NK-92 (cell line): ENCODE data around the gene ZSCAN22.
A peak's percentile ranks its signal among the peaks of the same experiment; 100 is the strongest.
"Not testable (repeated sequence)": the region's sequence is repeated elsewhere in the genome, so short reads cannot be mapped to it uniquely, and the experiment has no call there.

Source experiments
- DNase-seq: peaks from one replicate; lab custom pipeline; 2025; ENCODE audit not compliant: unreplicated experiment; lab: John Stamatoyannopoulos, UW

ZSCAN22 gene

GRCh38 chr19:58368561-58369360 lies 42.0 kb downstream of the ZSCAN22 start:
- DNase-seq: no peak

- no peak for DNase-seq
Measured at GRCh38 chr19:58372311-58373133, 45.7 kb downstream of the ZSCAN22 start.

- no peak for DNase-seq
Measured at GRCh38 chr19:58374200-58374599, 47.4 kb downstream of the ZSCAN22 start.

- not testable (repeated sequence) for DNase-seq
Measured at GRCh38 chr19:58376724-58377123, 49.9 kb downstream of the ZSCAN22 start.

GRCh38 chr19:58379246-58379645 lies 52.5 kb downstream of the ZSCAN22 start:
- DNase-seq: no peak

- DNase-seq: no peak
Measured at GRCh38 chr19:58380037-58380661, 53.4 kb downstream of the ZSCAN22 start.

GRCh38 chr19:58380662-58381459 lies 54.1 kb downstream of the ZSCAN22 start, which contains the start of gene ZNF837:
ZNF837 (minus strand) TSS chr19:58381030; CDS start chr19:58369332, 11,698 bp downstream.
- peak; percentile 89 for DNase-seq

GRCh38 chr19:58381460-58382212 lies 54.8 kb downstream of the ZSCAN22 start:
- no peak for DNase-seq

GRCh38 chr19:58382997-58383603 lies 56.3 kb downstream of the ZSCAN22 start:
- DNase-seq: no peak

- DNase-seq: no peak
Measured at GRCh38 chr19:58385313-58385890, 58.6 kb downstream of the ZSCAN22 start.

GRCh38 chr19:58385891-58386575 lies 59.2 kb downstream of the ZSCAN22 start:
- DNase-seq: no peak

- DNase-seq: peak; percentile 77
Measured at GRCh38 chr19:58386576-58387337, 60.0 kb downstream of the ZSCAN22 start, which contains the start of gene RPS5. RPS5 (plus strand) TSS chr19:58387269; CDS start chr19:58388138, 869 bp downstream.

- no peak for DNase-seq
Measured at GRCh38 chr19:58387338-58388174, 60.8 kb downstream of the ZSCAN22 start.

GRCh38 chr19:58388175-58388526 lies 61.4 kb downstream of the ZSCAN22 start:
- no peak for DNase-seq
